Measurements from ENCODE around the gene EML1. TPM values are rescaled to one million over a fixed set of nuclear protein-coding genes. Genes with fewer than 3 reads are reported as not detected.

The EML1 gene
- total and polyA plus RNA-seq, 2 donors, result 45.2 to 77.1 TPM

- 62% methylated on average over 7 of the region's 7 CpGs for WGBS
- Histone ChIP-seq H3K4me1 (ENCODE audit: insufficient read depth) (no peaks in the 10 kb centered on the region), H3K27ac (ENCODE audit: low read depth) (no peak overlapping the region), H3K36me3 (ENCODE audit: insufficient read depth) (no peaks in the 10 kb centered on the region), H3K4me3 (ENCODE audit: low read depth, low read length) (no peak overlapping the region)
- DNase-seq (ENCODE audit: extremely low spot score), result no peak
These were observed 165.2 kb downstream of the EML1 start for GRCh38 chr14:99958380-99958779.

GRCh38 chr14:99961826-99962518, 168.8 kb downstream of the EML1 start:
- WGBS, result 57% methylated on average over 18 of the region's 18 CpGs
- Histone ChIP-seq H3K36me3 (ENCODE audit: insufficient read depth) (no peaks in the 10 kb centered on the region), H3K4me3 (ENCODE audit: low read depth, low read length) (no peak overlapping the region), H3K4me1 (ENCODE audit: insufficient read depth) (no peaks in the 10 kb centered on the region), H3K27ac (ENCODE audit: low read depth) (no peak overlapping the region)
- no peak for DNase-seq (ENCODE audit: extremely low spot score)

- WGBS, result 80% methylated on average over 9 of the region's 9 CpGs
- no peak overlapping the region for H3K27ac ChIP-seq (ENCODE audit: low read depth)
- H3K36me3 ChIP-seq (ENCODE audit: insufficient read depth), result no peaks in the 10 kb centered on the region
- H3K4me1 ChIP-seq (ENCODE audit: insufficient read depth), result no peaks in the 10 kb centered on the region
- H3K4me3 ChIP-seq (ENCODE audit: low read depth, low read length), result no peak overlapping the region
- DNase-seq (ENCODE audit: extremely low spot score), result no peak
These were observed 171.8 kb downstream of the EML1 start for GRCh38 chr14:99964979-99965378.

DNA sequence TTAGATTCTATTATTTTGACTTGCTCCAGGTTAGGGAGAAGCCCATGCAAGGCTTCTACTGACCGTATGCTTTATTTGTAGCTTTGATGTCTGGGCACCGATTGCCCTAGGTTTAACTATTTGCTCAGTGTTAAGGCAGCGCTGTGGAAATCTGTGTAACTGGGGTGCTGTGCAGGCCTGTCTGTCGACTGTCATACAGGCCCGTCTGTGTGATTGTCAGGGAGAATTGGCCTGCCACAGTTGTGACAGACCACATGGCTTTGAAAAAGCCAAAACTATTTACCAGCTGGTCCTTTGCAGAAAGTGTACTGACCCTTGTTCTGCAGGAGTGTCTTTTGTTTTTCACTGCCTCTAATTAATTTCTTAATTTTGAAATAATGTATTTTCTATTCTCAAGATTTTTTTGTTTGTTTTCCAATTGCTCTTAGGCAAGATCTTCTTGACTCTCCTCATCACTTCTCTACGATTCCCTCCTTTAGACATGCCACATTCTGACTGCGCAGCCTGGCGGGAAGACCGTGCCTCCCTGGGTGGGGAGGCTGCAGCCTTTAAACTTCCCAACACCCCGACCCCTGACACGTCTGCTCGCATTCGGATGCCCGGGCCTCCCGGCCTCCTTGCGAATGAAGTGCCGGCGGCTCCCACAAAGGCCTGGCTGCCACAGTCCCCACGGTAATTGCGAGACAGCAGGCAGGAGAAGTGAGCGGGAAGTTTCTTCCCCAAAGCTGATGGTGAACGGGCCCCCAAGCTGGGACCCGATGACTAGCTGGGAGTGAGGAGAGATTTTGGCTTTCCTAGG, 173.0 kb downstream of the EML1 start:
- no peak for DNase-seq (ENCODE audit: extremely low spot score)

DNA sequence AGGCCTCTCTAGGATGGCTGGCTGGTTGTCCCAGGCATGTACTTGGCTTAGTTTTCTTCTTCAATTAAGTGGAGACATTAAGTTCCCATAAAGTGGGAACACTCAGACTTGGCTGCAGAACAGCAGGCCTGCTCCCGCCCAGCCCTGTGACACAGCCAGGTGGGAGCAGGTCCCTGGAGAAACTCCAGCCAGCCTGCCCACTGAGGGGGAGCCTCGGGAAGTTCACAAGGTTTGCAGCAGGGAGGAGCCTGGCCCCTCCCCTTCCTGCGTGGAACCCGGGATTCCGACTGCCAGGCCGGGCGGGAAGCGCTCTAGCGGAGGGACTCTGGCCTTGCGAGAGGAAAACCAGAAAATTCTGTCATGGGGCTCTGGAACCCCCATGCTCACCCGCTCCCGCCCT, 173.7 kb downstream of the EML1 start:
- no peaks in the 10 kb centered on the region for H3K36me3 ChIP-seq (ENCODE audit: insufficient read depth)
- H3K4me3 ChIP-seq (ENCODE audit: low read depth, low read length), result no peak overlapping the region
- H3K27ac ChIP-seq (ENCODE audit: low read depth), result no peak overlapping the region
- peak; percentile 40 for DNase-seq (ENCODE audit: extremely low spot score)
- 79% methylated on average over 12 of the region's 12 CpGs for WGBS
- no peaks in the 10 kb centered on the region for H3K4me1 ChIP-seq (ENCODE audit: insufficient read depth)

More for the DNA sequence above, 173.0 kb downstream of the EML1 start:
- no peak overlapping the region for H3K27ac ChIP-seq (ENCODE audit: low read depth)
- 91% methylated on average over 23 of the region's 23 CpGs for WGBS
- H3K4me1 ChIP-seq (ENCODE audit: insufficient read depth), result no peaks in the 10 kb centered on the region
- no peaks in the 10 kb centered on the region for H3K36me3 ChIP-seq (ENCODE audit: insufficient read depth)
- H3K4me3 ChIP-seq (ENCODE audit: low read depth, low read length), result no peak overlapping the region

- Histone ChIP-seq H3K27ac (ENCODE audit: low read depth) (no peak overlapping the region), H3K36me3 (ENCODE audit: insufficient read depth) (no peaks in the 10 kb centered on the region), H3K4me3 (ENCODE audit: low read depth, low read length) (no peak overlapping the region), H3K4me1 (ENCODE audit: insufficient read depth) (no peaks in the 10 kb centered on the region)
- no peak for DNase-seq (ENCODE audit: extremely low spot score)
- 79% methylated on average over 11 of the region's 11 CpGs for WGBS
These were observed 175.1 kb downstream of the EML1 start for GRCh38 chr14:99968191-99968920.

- WGBS, result 76% methylated on average over 5 of the region's 5 CpGs
- H3K27ac ChIP-seq (ENCODE audit: low read depth), result no peak overlapping the region
- no peak overlapping the region for H3K4me3 ChIP-seq (ENCODE audit: low read depth, low read length)
- no peaks in the 10 kb centered on the region for H3K4me1 ChIP-seq (ENCODE audit: insufficient read depth)
- no peaks in the 10 kb centered on the region for H3K36me3 ChIP-seq (ENCODE audit: insufficient read depth)
- DNase-seq (ENCODE audit: extremely low spot score), result no peak
These were observed 175.7 kb downstream of the EML1 start for GRCh38 chr14:99968941-99969340.

GRCh38 chr14:99969673-99970322, 176.6 kb downstream of the EML1 start:
- no peaks in the 10 kb centered on the region for H3K4me1 ChIP-seq (ENCODE audit: insufficient read depth)
- no peaks in the 10 kb centered on the region for H3K36me3 ChIP-seq (ENCODE audit: insufficient read depth)
- no peak overlapping the region for H3K4me3 ChIP-seq (ENCODE audit: low read depth, low read length)
- no peak overlapping the region for H3K27ac ChIP-seq (ENCODE audit: low read depth)
- DNase-seq (ENCODE audit: extremely low spot score), result no peak
- 82% methylated on average over 6 of the region's 6 CpGs for WGBS

- Histone ChIP-seq H3K4me1 (ENCODE audit: insufficient read depth) (no peaks in the 10 kb centered on the region), H3K27ac (ENCODE audit: low read depth) (no peak overlapping the region), H3K4me3 (ENCODE audit: low read depth, low read length) (peak overlapping the region; percentile 97), H3K36me3 (ENCODE audit: insufficient read depth) (no peaks in the 10 kb centered on the region)
- DNase-seq (ENCODE audit: extremely low spot score), result peak; percentile 46
- WGBS, result 2% methylated on average over 114 of the region's 117 CpGs
These were observed 178.1 kb downstream of the EML1 start for GRCh38 chr14:99971087-99971940.

GRCh38 chr14:99971941-99972747, 178.9 kb downstream of the EML1 start:
- WGBS, result under 1% methylated on average over 79 of the region's 79 CpGs
- Histone ChIP-seq H3K4me3 (ENCODE audit: low read depth, low read length) (peak overlapping the region; percentile 97), H3K36me3 (ENCODE audit: insufficient read depth) (no peaks in the 10 kb centered on the region), H3K4me1 (ENCODE audit: insufficient read depth) (no peaks in the 10 kb centered on the region), H3K27ac (ENCODE audit: low read depth) (no peak overlapping the region)
- no peak for DNase-seq (ENCODE audit: extremely low spot score)

DNA sequence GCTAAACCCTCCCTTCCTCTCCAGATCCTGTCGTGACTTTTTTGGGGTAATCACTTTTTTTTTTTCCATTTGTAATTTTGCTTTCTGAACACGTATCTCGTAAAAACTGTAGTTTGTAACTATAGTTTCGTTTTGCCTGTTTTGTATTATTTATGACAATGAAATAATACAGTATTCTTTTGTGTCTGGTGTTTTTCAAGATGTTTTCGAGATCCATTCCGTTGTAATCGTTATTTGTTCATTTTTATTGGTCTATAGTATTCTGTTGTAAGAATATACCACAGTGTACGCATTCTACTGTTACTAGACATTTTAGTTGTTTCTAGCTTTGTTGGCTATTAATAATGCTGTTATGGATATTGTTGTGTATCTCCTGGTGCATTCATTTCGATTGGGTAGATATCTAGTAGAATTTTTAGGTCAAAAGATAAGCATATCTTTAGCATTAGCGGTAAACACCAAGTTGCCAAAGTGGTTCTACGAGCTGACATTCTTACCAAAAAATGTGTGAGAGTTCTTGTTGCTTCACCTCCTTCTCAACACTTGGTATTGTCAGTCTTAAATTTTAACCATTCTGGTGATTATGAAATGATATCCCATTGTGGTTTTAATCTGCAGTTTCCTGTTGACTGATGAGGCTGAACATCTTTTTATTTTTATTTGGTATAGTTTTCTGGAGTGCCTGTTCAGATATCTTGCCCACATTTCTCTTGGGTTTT, 179.7 kb downstream of the EML1 start:
- no peaks in the 10 kb centered on the region for H3K36me3 ChIP-seq (ENCODE audit: insufficient read depth)
- H3K27ac ChIP-seq (ENCODE audit: low read depth), result no peak overlapping the region
- DNase-seq (ENCODE audit: extremely low spot score), result no peak
- H3K4me1 ChIP-seq (ENCODE audit: insufficient read depth), result no peaks in the 10 kb centered on the region
- 45% methylated on average over 11 of the region's 11 CpGs for WGBS
- peak overlapping the region; percentile 97 for H3K4me3 ChIP-seq (ENCODE audit: low read depth, low read length)

DNA sequence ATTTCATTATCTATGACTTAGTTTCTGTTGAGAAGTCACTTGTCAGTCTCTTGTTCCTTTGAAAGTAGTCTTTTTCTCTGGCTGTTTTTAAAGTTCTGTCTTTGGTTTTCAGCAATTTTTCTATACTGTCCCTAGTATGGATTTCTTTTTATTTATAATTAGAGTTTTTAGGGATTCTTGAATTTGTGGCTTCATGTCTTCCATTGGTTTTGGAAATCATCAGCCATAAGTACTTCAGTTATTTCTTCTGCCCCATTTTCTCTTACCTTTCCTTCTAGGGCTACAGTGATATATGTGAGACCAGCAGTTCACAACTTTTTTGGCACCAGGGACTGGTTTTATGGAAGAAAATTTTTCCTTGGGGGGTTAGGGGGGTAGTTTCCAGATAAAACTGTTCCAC, 182.0 kb downstream of the EML1 start:
- Histone ChIP-seq H3K4me3 (ENCODE audit: low read depth, low read length) (no peak overlapping the region), H3K36me3 (ENCODE audit: insufficient read depth) (no peaks in the 10 kb centered on the region), H3K27ac (ENCODE audit: low read depth) (no peak overlapping the region), H3K4me1 (ENCODE audit: insufficient read depth) (no peaks in the 10 kb centered on the region)
- DNase-seq (ENCODE audit: extremely low spot score), result no peak
